ENCODE results near the gene SFI1. TPM values are rescaled to one million over a fixed set of nuclear protein-coding genes. Genes with fewer than 3 reads are reported as not detected.

Gene SFI1
- total RNA-seq, 1 experiment from 2014 or later = 55.2 TPM

DNA sequence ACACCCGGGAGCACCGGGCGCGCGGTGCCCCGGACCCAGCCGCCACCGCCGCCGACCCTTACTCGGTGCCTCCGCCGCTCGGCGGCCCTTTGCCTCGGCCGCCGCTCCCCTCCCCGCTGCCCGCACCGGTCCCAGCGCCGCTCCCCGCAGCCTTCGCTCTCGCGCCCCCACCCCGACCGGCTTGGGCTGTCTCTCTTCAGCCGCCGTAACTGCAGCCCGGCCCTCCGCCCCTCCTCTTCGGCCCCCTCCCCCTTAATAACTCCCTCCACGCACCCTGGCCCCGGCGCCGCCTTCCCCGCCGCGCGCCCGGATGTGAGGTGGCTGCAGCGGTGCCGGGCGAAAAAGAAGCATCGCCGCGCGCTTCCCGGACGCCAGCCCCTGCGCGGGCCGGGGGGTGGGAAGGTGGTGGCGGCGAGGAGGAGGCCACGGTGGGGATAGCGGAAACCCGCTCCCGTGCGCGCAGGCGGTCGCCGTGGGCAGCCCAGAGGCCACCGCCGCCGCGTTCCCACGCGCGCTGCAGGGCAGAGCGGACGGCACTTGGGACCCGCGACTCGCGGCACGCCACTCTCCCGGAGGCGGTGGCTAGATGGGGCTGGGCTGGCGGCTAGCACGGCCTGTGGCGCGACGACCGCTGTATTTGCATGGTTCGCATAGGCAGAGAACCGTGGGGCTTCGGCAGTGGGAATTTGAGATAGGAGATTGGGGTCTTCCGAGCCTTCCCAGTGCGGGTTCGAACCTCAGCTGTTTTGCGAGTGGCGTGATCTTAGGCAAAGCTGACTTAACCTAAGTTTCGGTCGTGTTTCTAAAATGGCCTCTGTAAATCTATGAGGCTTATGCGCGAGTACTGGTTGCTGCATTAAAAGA, 6.5 kb upstream of the SFI1 start, which contains the start of gene EIF4ENIF1:
Gene EIF4ENIF1 (minus strand): TSS at position 211 of the 864 bp plus-strand sequence. CDS start 1,124 bp downstream, outside the sequence.
- ChIA-PET CTCF (interaction anchor here (0.6 to 1.7 kb wide), 2 partner anchors 38 to 1909 kb away, joined by 4 to 8 read pairs; no protein-coding TSS in a partner anchor), POLR2A (interaction anchor here (0.6 kb wide), 1 partner anchor 22 kb away, joined by 6 read pairs; no protein-coding TSS in a partner anchor)
- Mint-ChIP-seq H3K4me1 (ENCODE audit: low read depth, unreplicated experiment) (no peaks in the 10 kb centered on the region), H3K4me3 (ENCODE audit: unreplicated experiment) (peak within 1 kb of the TSS; percentile 95), H3K27me3 (ENCODE audit: insufficient read depth, unreplicated experiment) (no peaks in the 10 kb centered on the region), H3K9me3 (ENCODE audit: unreplicated experiment) (no peaks in the 10 kb centered on the region), H3K36me3 (ENCODE audit: insufficient read depth, unreplicated experiment) (peaks cover 28% of the 10 kb centered on the region), H3K27ac (ENCODE audit: unreplicated experiment) (peak within 1 kb of the TSS; percentile 87)
- DNase-seq = peak; percentile 89 to 91
- Histone ChIP-seq H3K4me3 (ENCODE audit: low read depth, low read length) (peak within 1 kb of the TSS; percentile 78), H3K27me3 (replicated peaks; ENCODE audit: control insufficient read depth, insufficient read depth, low read length) (no peaks in the 10 kb centered on the region), H3K9me3 (no peaks in the 10 kb centered on the region), H3K36me3 (ENCODE audit: control insufficient read depth, insufficient read depth, low read length) (no peaks in the 10 kb centered on the region), H3K4me1 (peaks cover 14% of the 10 kb centered on the region)
- intact Hi-C loops (cut with micrococcal nuclease; ENCODE audit: unreplicated experiment) = no loop called here
- TF ChIP-seq, protein P1, sequence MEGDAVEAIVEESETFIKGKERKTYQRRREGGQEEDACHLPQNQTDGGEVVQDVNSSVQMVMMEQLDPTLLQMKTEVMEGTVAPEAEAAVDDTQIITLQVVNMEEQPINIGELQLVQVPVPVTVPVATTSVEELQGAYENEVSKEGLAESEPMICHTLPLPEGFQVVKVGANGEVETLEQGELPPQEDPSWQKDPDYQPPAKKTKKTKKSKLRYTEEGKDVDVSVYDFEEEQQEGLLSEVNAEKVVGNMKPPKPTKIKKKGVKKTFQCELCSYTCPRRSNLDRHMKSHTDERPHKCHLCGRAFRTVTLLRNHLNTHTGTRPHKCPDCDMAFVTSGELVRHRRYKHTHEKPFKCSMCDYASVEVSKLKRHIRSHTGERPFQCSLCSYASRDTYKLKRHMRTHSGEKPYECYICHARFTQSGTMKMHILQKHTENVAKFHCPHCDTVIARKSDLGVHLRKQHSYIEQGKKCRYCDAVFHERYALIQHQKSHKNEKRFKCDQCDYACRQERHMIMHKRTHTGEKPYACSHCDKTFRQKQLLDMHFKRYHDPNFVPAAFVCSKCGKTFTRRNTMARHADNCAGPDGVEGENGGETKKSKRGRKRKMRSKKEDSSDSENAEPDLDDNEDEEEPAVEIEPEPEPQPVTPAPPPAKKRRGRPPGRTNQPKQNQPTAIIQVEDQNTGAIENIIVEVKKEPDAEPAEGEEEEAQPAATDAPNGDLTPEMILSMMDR (IDR thresholded peaks at IDR 0.05; ENCODE audit: insufficient read depth in 1 of 2, low read depth in 1 of 2, low read length in 1 of 2, severe bottlenecking in 1 of 2, unreplicated experiment in 1 of 2) = no peak
- no TSS peak for BruUV-seq (replicated peaks)

DNA sequence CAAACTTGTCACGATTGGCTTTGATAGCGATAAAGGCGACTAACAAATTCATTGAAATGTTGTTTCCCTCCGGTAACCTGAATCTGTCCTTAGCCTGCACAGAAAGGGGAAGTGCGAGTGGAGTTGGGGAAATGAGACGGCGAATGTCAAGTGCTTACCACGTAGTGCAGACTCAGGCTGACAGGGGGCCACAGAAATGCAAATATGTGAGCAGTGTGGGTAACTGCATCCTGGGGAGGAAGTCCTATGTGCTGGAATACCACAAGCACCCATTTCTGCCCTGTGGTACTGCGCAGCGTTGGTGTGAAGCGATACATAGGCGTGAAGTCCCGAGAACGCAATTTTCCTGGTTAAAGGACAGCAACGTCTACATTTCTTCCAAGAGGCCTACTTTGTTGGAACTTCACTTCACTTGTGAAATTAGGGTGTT, 5.8 kb upstream of the SFI1 start:
- Mint-ChIP-seq H3K4me1 (ENCODE audit: low read depth, unreplicated experiment) (no peaks in the 10 kb centered on the region), H3K27ac (ENCODE audit: unreplicated experiment) (peak overlapping the region; percentile 87), H3K4me3 (ENCODE audit: unreplicated experiment) (peak overlapping the region; percentile 95), H3K9me3 (ENCODE audit: unreplicated experiment) (no peaks in the 10 kb centered on the region), H3K36me3 (ENCODE audit: insufficient read depth, unreplicated experiment) (peaks cover 22% of the 10 kb centered on the region), H3K27me3 (ENCODE audit: insufficient read depth, unreplicated experiment) (no peaks in the 10 kb centered on the region)
- CTCF ChIA-PET = no interaction called here
- TF ChIP-seq, protein P1 (IDR thresholded peaks at IDR 0.05; ENCODE audit: insufficient read depth in 1 of 2, low read depth in 1 of 2, low read length in 1 of 2, severe bottlenecking in 1 of 2, unreplicated experiment in 1 of 2) = no peak
- H3K4me1 ChIP-seq = peaks cover 14% of the 10 kb centered on the region
- H3K9me3 ChIP-seq = no peaks in the 10 kb centered on the region
- no peaks in the 10 kb centered on the region for H3K27me3 ChIP-seq (replicated peaks; ENCODE audit: control insufficient read depth, insufficient read depth, low read length)
- POLR2A ChIA-PET = no interaction called here
- TSS peak; percentile 64 for BruUV-seq (replicated peaks)
- intact Hi-C loops (cut with micrococcal nuclease; ENCODE audit: unreplicated experiment) = no loop called here
- DNase-seq = peak; percentile 46 to 48
- H3K36me3 ChIP-seq (ENCODE audit: control insufficient read depth, insufficient read depth, low read length) = no peaks in the 10 kb centered on the region
- peak overlapping the region; percentile 78 for H3K4me3 ChIP-seq (ENCODE audit: low read depth, low read length)

DNA sequence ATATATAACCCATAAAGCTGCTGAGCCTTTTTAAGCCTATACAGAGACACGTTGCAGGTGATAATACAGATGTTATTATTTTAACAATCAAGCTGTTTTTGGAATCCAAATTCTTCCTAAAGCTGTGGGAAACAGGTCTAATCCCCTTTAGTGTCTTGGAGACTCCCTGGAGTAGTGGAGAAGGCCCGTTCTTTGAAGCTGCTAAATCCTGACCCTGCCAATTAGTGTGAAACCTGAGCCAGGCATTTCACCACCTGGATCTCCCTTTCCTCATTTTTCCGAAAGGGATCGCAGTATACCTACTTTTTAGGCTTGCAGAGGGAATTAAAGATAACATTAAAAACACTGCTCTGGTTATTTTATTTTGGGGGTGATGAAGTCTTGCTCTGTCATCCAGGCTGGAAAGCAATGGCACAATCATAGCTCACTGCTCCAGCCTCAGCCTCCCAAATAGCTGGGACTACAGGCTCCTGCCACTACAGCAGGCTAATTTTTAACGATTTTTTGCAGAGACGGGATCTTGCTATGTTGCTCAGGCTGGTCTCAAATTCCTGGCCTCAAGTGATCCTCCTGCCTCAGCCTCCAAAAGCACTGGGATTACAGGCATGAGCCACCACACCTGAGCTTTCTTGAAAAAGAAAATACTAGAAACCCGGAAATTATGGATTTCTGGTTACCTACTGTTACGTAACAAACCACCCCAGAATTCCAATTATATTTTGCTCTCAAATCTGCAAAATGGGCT, 4.9 kb upstream of the SFI1 start:
- POLR2A ChIA-PET = no interaction called here
- no peaks in the 10 kb centered on the region for H3K9me3 Mint-ChIP-seq (ENCODE audit: unreplicated experiment)
- H3K27ac Mint-ChIP-seq (ENCODE audit: unreplicated experiment) = peak overlapping the region; percentile 87
- intact Hi-C loops (cut with micrococcal nuclease; ENCODE audit: unreplicated experiment) = no loop called here
- TF ChIP-seq, protein P1 (IDR thresholded peaks at IDR 0.05; ENCODE audit: insufficient read depth in 1 of 2, low read depth in 1 of 2, low read length in 1 of 2, severe bottlenecking in 1 of 2, unreplicated experiment in 1 of 2) = no peak
- Histone ChIP-seq H3K27me3 (replicated peaks; ENCODE audit: control insufficient read depth, insufficient read depth, low read length) (no peaks in the 10 kb centered on the region), H3K9me3 (no peaks in the 10 kb centered on the region), H3K4me1 (peaks cover 14% of the 10 kb centered on the region), H3K36me3 (ENCODE audit: control insufficient read depth, insufficient read depth, low read length) (no peaks in the 10 kb centered on the region), H3K4me3 (ENCODE audit: low read depth, low read length) (no peak overlapping the region; the same call in 1 of the 2 replicates)
- CTCF ChIA-PET = no interaction called here
- no TSS peak for BruUV-seq (replicated peaks)
- peaks cover 18% of the 10 kb centered on the region for H3K36me3 Mint-ChIP-seq (ENCODE audit: insufficient read depth, unreplicated experiment)
- no peaks in the 10 kb centered on the region for H3K27me3 Mint-ChIP-seq (ENCODE audit: insufficient read depth, unreplicated experiment)
- DNase-seq = no peak
- peak overlapping the region; percentile 95 for H3K4me3 Mint-ChIP-seq (ENCODE audit: unreplicated experiment)
- no peaks in the 10 kb centered on the region for H3K4me1 Mint-ChIP-seq (ENCODE audit: low read depth, unreplicated experiment)
